ENCODE data around the gene PTPRK.

DNA sequence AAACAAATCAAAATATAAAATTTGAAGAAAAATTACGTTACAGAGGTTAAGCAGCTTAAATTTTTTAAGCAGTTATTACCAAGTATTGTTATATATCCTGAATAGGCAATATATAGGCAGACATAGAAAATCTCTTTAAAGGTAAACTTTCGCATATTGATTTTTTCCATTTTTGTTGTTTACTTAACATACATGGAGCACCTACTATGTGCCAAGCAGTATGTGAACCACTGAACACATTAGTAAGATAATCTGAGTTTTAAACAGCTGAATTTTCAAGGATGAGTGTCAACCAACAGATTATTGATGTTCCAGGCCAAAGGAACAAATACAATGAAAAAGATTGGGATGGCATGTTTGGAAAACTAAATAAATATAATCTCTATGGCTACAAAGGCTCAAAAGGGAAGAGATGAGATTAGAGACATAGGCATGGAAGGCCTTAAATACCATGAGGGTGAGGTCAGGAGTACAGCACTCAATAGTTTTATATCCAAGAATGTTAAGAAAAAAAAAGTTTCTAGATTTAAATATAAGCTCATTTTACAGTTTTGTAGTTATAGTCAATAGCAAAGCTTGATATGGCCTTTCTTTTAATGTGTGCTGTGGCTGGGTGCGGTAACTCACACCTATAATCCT is 277.5 kb downstream of the PTPRK start:
- TF ChIP-seq EZH2phosphoT487 (IDR thresholded peaks at IDR 0.05; ENCODE audit: borderline replicate concordance, low read length) (no peak), CTCF (conservative IDR thresholded peaks at IDR 0.05; ENCODE audit: low read depth, low read length) (no peak), EZH2 (IDR thresholded peaks at IDR 0.05; ENCODE audit: low read length, unreplicated experiment) (no peak)

Data from PC-3 (cell line).